Stimulated activated naive CD4-positive, alpha-beta T cell treated with Interleukin-2 at 50 U/mL for 16 hours (primary cell): ENCODE data around the gene CIROP.

Experiments used
- DNase-seq: peaks from one replicate; lab custom pipeline; 2025; lab: John Stamatoyannopoulos, UW

Gene CIROP

DNA sequence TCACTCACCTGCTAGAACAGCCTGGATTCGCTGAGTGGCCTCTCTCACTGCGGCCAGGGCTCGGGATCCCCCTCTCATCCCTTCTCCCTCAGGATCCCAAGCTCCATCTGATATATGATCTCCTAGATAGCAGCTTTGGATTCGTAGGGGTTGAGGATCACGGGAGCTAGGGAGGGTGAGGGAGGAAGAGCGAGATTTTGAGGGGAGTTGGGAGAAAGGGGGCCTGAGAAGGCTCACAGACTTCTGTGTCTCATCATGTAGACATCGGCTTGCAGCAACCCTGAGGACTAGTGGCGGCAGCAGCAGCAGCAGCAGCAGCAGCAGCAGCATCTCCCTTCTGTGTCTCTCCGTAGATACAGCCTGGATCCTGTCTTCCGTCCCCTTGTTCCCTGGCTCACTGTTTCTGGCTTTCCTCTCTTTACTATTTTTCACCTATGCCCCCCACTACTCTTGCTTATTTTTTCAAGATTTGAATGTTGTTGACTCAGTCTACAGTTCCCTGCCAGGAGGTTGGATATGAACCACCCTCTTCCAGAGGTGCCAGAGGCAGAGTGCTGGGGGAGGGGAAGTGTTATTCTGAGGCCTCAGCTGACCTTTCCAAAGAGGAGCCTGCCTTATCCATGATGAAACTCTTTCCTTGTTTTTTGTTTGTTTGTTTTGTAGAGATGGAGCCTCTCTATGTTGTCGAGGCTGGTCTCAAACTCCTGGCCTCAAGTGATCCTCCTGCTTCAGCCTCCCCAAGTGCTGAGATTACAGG is at the start of gene CIROP:
TSS of gene CIROP (minus strand) at position 399 of the 757 bp plus-strand sequence. CDS start at position 330, 69 bp downstream.
- DNase-seq = no peak

GRCh38 chr14:23153851-23154796 is 49.3 kb upstream of the CIROP start:
- no peak for DNase-seq

- no peak for DNase-seq
Observed at GRCh38 chr14:23151342-23151741, 46.6 kb upstream of the CIROP start.

DNA sequence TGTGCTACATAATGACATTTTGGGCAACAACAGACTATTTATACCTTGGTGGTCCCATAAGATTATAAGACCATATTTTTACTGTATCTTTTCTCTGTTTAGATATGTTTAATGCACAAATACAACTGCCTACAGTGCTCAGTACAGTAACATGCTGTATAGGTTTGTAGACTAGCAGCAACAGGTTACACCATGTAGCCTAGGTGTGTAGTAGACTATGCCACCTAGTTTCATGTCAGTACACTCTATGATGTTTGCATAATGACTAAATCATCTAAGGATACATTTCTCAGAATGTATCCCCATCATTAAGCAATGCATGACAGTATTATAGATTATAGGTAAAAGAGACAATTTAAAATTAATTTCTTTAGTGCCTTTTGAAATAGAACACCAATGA is 45.0 kb upstream of the CIROP start:
- DNase-seq = no peak

DNA sequence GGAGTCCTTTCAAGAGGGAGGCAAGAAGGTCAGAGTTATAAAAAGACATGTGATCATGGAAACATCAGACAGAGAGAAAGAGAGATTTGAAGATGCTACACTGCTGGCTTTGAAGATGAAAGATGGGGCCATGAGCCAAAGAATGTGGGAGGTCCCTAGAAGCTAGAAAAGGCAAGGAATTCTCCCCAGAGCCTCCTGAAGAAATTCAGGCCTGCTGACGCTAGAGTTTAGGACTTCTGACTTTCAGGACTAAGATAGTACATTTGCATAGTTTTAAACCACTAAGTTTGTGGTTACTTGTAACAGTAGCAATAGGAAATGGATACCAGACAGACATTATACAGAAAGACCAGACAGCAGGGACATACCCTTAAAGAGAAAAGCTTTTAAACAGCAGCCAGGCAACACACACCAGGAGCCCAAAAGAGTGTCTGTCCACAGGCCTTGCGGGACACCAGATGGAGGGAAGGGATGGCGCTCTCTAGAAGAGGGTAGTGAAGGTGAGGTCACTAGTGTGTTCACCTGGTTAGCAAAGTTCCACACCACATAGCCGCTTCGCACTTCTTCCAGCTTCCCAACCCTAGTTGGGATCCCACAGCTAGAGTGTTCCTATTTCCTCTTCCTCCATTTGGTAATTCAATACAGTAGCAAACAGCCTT is 43.9 kb upstream of the CIROP start:
- no peak for DNase-seq

DNA sequence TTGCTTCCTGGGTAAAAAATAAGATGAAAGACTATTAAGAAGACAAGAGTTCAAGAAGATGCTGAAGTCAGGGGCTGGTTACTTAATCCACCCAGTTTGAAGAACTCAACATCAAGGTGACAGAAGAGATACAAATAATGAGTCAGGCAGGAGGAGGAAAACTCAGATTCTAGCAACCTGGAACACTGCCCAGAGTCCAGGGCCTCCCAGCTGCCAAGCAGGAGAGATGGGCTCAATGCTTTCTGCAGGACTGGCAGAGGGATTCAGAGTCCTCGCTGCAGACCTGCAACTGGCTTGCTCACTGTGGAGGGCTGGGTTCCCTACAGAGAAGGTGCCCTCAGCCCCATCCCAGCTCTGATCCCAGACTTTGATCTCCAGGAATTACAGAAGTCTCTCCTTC is 42.9 kb upstream of the CIROP start:
- no peak for DNase-seq

DNA sequence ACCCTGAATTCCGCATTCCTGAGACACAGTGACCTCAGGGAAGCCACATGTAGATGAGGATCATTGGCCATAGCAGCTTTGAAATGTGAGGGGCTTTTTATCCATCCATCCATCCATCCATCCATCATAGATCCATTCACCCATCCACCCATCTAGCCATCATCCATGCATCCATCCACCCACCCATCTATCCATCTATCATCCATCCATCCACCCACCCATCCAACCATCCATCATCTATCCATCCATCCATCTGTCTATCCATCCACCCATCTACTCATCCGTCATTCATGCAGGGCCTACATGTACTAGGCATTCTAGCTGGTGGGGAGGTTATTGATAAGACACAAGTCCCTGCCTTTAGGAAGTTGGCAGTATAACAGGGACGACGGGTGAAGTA is 42.2 kb upstream of the CIROP start:
- DNase-seq = no peak

- DNase-seq = no peak
Observed at GRCh38 chr14:23146351-23146910, 41.6 kb upstream of the CIROP start.

- DNase-seq = no peak
Observed at GRCh38 chr14:23145794-23146350, 41.1 kb upstream of the CIROP start.

DNA sequence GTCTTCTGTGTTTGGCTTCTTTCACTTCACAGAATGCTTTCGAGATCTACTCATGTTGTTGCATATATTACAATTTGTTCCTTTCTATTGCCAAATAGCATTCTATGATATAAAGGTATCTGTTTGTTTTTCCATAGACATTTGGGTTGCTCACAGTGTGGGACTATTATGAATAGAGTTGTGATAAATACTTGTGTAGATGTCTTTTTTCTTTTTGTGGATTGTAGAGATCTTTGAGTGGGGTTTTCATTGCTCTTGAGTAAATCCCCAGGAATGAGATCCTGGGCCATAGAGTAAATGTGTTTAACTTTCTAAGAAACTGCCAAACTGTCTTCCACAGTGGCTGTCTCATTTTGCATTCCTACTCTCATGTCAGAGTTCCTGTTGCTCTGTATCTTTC is 39.1 kb upstream of the CIROP start:
- DNase-seq = no peak

- DNase-seq = no peak
Observed at GRCh38 chr14:23142826-23143225, 38.0 kb upstream of the CIROP start.

DNA sequence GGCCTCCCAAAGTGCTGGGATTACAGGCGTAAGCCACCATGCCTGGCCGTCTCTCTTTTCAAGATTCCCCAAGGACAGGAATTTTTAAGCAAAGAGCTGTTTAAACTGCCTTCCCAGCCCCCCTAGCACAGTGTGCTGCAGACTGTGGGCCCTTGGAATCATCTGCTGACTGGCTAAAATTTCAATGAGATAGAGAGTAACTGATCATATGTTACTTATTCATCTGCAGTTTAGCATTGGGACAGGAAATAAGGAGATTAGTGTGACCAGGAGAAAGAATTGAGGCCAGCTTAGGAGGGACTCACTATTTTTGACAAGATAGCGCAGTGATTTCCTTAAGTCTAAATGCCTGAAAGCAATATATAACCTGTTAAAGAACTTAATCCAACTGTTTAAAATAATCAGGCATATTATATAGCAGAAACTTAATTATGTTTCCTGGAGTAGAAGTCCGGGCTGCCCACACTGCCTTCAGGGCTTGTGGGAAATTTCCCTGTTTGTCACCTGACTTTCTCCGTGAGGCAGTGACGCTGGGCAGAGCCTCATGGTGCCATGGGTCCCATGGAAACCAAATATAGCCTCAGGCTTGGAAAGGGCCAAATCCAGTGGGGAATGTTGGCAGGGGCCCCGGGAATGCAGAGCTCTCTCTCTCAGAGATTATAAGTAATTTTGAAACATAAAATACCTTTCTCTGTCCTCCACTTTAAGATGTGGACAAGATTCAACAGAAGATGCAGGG is 37.1 kb upstream of the CIROP start:
- no peak for DNase-seq

DNA sequence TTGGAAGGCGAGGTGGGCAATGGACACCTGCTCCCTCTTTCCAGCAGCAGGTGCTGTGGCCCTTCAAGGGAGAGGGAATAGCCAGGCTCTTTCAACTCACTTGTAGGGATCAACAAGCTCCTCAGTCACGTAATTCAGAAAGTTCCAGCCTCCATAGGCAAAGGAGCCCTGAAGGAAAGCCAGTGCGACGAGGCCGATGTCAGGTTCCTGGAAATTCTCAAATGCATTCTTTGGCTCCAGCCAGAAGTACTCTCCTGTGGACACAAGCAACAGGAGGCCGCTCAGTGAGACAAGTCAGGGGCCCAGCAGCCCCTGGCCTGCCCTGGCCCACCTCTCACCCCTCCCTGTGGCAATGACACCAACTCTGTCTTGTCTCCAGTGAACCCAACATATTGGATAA is 35.6 kb upstream of the CIROP start:
- DNase-seq = no peak

- no peak for DNase-seq
Observed at GRCh38 chr14:23139874-23140273, 35.1 kb upstream of the CIROP start.

GRCh38 chr14:23137813-23138535 is 33.2 kb upstream of the CIROP start:
- DNase-seq = no peak

- DNase-seq = no peak
Observed at GRCh38 chr14:23137192-23137812, 32.5 kb upstream of the CIROP start.

- DNase-seq = no peak
Observed at GRCh38 chr14:23136566-23137133, 31.9 kb upstream of the CIROP start.

DNA sequence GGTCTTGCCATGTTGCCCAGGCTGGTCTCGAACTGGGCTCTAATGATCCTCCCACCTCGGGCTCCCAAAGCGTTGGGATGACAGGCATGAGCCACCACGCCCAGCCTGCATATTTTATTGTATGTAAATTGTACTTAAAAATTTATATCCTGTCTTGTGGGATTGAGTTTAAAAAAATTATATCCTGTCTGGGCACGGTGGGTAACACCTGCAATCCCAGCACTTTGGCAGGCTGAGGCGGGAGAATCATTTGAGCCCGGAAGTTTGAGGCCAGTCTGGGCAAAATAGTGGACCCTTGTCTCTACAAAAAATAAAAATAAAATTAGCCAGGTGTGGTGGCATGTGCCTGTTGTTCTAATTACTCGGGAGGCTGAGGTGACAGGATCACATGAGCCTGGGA is 28.2 kb upstream of the CIROP start:
- DNase-seq = no peak

DNA sequence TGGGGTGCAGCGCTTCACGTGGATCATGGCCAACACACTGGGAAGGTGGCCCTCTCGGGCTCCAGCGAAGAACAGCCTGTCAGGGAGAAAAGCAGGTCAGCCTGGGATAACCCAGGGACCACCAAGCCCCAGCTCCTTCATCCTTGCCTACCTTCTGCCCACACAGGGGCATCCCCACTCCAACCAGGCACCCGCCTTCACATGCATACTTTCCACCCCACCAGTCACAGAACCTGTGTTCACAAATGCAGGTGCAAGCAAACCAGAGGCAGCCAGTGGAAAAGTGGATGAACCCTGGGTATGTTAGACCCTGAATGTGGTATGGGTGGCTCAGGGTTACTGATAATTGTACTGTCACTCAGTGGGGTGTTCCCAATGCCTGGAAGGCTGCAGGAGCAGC is 26.7 kb upstream of the CIROP start:
- no peak for DNase-seq

DNA sequence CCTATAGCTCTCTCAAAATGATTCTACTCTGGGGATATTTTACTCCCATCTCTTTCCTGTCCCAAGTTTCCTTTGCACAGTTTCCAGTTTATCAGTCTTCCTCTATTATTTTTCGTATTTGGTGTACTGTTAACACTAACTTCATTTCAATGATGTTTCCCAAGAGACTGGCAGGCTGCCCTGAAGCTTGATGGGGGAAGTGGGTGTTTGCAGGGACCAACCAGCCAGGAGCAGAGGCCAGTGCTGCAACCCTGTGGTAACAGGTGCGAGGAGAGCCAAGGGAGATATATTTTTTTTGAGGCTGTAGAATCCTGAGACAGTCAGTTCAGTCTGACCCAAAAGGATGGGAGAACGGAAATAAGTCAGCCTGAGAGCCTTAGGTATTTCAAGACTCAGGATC is 26.1 kb upstream of the CIROP start:
- DNase-seq = no peak
